CD8-positive, alpha-beta T cell (primary cell): ENCODE data around the gene RSPH10B. TPM values are rescaled to one million over a fixed set of nuclear protein-coding genes. Genes with fewer than 3 reads are reported as not detected.

ENCODE experiments used
- total RNA-seq, 46 experiments: library from RNA in 2 of 46; stranded (reverse) in 2 of 46; gene quantifications; one replicate each; pipeline ENCODE4 v1.2.3 and lab custom pipeline; 2021 to 2026

RSPH10B gene
- total RNA-seq, 2 experiments from 2014 or later: 0.47 TPM; not detected in 1

Other genes with a start within 250 kb of the RSPH10B start
- 10 to 100 TPM; 93.9 to 98.4 TPM for gene RNF216, start 189.0 kb downstream of the RSPH10B start, total RNA-seq
- gene OCM, start 89.9 kb downstream of the RSPH10B start, total RNA-seq: 1 to 10 TPM; 1.5 to 1.8 TPM
- 10 to 100 TPM; 81.3 to 81.9 TPM for gene CCZ1, start 72.0 kb downstream of the RSPH10B start, total RNA-seq
- gene PMS2, start 38.4 kb upstream of the RSPH10B start, total RNA-seq: 10 to 100 TPM in 1 of 2 experiments, 1 to 10 TPM in 1; 8.5 to 10.4 TPM
- 1 to 10 TPM; 5.2 to 6.9 TPM for gene AIMP2, start 38.6 kb upstream of the RSPH10B start, total RNA-seq
- gene ANKRD61, start 60.7 kb upstream of the RSPH10B start, total RNA-seq: not detected
- 10 to 100 TPM; 43.3 to 47.5 TPM for gene EIF2AK1, start 88.5 kb upstream of the RSPH10B start, total RNA-seq
- 10 to 100 TPM; 45.9 to 48.1 TPM for gene USP42, start 134.3 kb upstream of the RSPH10B start, total RNA-seq